Mesendoderm (in vitro differentiated cells): Measurements from ENCODE around the gene DBT.
"Not testable (repeated sequence)": the region's sequence is repeated elsewhere in the genome, so short reads cannot be mapped to it uniquely, and the experiment has no call there.

Source experiments
- DNase-seq: peaks from one replicate; pipeline ENCODE4 v3.0.0; 2013
- H2AK5ac ChIP-seq: 2 replicates; pipeline ENCODE4 v1.6.1; 2013; ENCODE audit warnings: low read length, inconsistent platforms
- H2BK120ac ChIP-seq: 2 replicates; pipeline ENCODE4 v1.6.1; 2013; ENCODE audit warnings: low read depth, mild to moderate bottlenecking, low read length, moderate library complexity, mixed read lengths
- H2BK15ac ChIP-seq: replicated peaks from 2 replicates; pipeline ENCODE4 v1.6.1; 2013; ENCODE audit warnings: low read depth, mild to moderate bottlenecking, moderate library complexity
- H2BK5ac ChIP-seq: 2 replicates; pipeline ENCODE4 v1.6.1; 2013; ENCODE audit warnings: low read length, inconsistent platforms
- H3K18ac ChIP-seq: 2 replicates; pipeline ENCODE4 v1.6.1; 2013; ENCODE audit warnings: mild to moderate bottlenecking, low read length, mixed read lengths
- H3K23ac ChIP-seq: one replicate; pipeline ENCODE4 v1.6.1; 2013; ENCODE audit warnings: low read length
- H3K27ac ChIP-seq: 2 replicates; pipeline ENCODE4 v1.5.1; 2013; ENCODE audit warnings: low read depth, mild to moderate bottlenecking, inconsistent platforms, low read length, moderate library complexity
- H3K27me3 ChIP-seq: 2 replicates; pipeline ENCODE4 v1.6.1; 2013; ENCODE audit warnings: low read length, control low read depth, mild to moderate bottlenecking, inconsistent platforms; ENCODE audit not compliant: insufficient read depth, poor library complexity
- H3K36me3 ChIP-seq: 2 replicates; pipeline ENCODE4 v1.6.1; 2013; ENCODE audit warnings: low read length, inconsistent platforms; ENCODE audit not compliant: control insufficient read depth, insufficient read depth
- H3K4ac ChIP-seq: one replicate; pipeline ENCODE4 v1.6.1; 2013; ENCODE audit warnings: low read depth, mild to moderate bottlenecking, low read length, moderate library complexity
- H3K4me1 ChIP-seq: 2 replicates; pipeline ENCODE4 v1.6.1; 2013; ENCODE audit warnings: low read depth, low read length, inconsistent platforms; ENCODE audit not compliant: control insufficient read depth
- H3K4me2 ChIP-seq: 2 replicates; pipeline ENCODE4 v1.6.1; 2013; ENCODE audit warnings: low read length
- H3K4me3 ChIP-seq: 2 replicates; pipeline ENCODE4 v1.5.1; 2013; ENCODE audit warnings: mild to moderate bottlenecking, low read length
- H3K56ac ChIP-seq: one replicate; pipeline ENCODE4 v1.6.1; 2013; ENCODE audit warnings: low read length
- H3K79me1 ChIP-seq: 2 replicates; pipeline ENCODE4 v1.6.1; 2013; ENCODE audit warnings: low read length, inconsistent platforms
- H3K79me2 ChIP-seq: 2 replicates; pipeline ENCODE4 v1.6.1; 2013; ENCODE audit warnings: mild to moderate bottlenecking, low read length; ENCODE audit not compliant: control insufficient read depth, insufficient read depth
- H3K9ac ChIP-seq: 2 replicates; pipeline ENCODE4 v1.6.1; 2013; ENCODE audit warnings: low read length, inconsistent platforms
- H4K5ac ChIP-seq: one replicate; pipeline ENCODE4 v1.6.1; 2013; ENCODE audit warnings: low read length
- H4K8ac ChIP-seq: one replicate; pipeline ENCODE4 v1.6.1; 2013; ENCODE audit warnings: low read depth, mild to moderate bottlenecking, control low read depth, low read length, moderate library complexity
- WGBS: extraction: QIAGEN DNeasy Blood & Tissue Kit; methylation state at CpG from one replicate; pipeline ENCODE4 v1.1.7; 2013; ENCODE audit warnings: low lambda C conversion rate, missing lambda C conversion rate; ENCODE audit not compliant: insufficient coverage; ENCODE audit errors: extremely low coverage; 5-methylcytosine and 5-hydroxymethylcytosine counted together

DBT gene

GRCh38 chr1:100205593-100205992, 44.0 kb downstream of the DBT start:
- not testable (repeated sequence) for H2BK5ac ChIP-seq, H3K79me1 ChIP-seq, H3K56ac ChIP-seq, H2BK15ac ChIP-seq, H3K4me2 ChIP-seq, H3K79me2 ChIP-seq, H3K18ac ChIP-seq, H3K9ac ChIP-seq, H3K4me1 ChIP-seq, H4K5ac ChIP-seq, H3K4me3 ChIP-seq, H3K27me3 ChIP-seq, DNase-seq, H2AK5ac ChIP-seq, H4K8ac ChIP-seq, H3K36me3 ChIP-seq, H3K23ac ChIP-seq, H3K4ac ChIP-seq, H3K27ac ChIP-seq, H2BK120ac ChIP-seq
- no CpG with 5 or more reads among the region's 2 CpGs for WGBS

- not testable (repeated sequence) for H3K18ac ChIP-seq, H2BK15ac ChIP-seq, H2AK5ac ChIP-seq, H3K4me1 ChIP-seq, H3K79me1 ChIP-seq, H3K4me3 ChIP-seq, H2BK5ac ChIP-seq, H3K9ac ChIP-seq, H3K56ac ChIP-seq, H3K36me3 ChIP-seq, H3K79me2 ChIP-seq, H3K23ac ChIP-seq, H3K27me3 ChIP-seq, H4K5ac ChIP-seq, H3K4me2 ChIP-seq, H3K4ac ChIP-seq, H3K27ac ChIP-seq, H4K8ac ChIP-seq, H2BK120ac ChIP-seq, DNase-seq
- WGBS, result no CpG with 5 or more reads among the region's 2 CpGs
Measured at GRCh38 chr1:100205103-100205502, 44.5 kb downstream of the DBT start.

GRCh38 chr1:100202703-100203102, 46.9 kb downstream of the DBT start:
- not testable (repeated sequence) for H3K79me1 ChIP-seq, H3K23ac ChIP-seq, H2BK120ac ChIP-seq, H2BK15ac ChIP-seq, H3K27ac ChIP-seq, H2BK5ac ChIP-seq, H3K4me3 ChIP-seq, H4K8ac ChIP-seq, H2AK5ac ChIP-seq, DNase-seq, H3K27me3 ChIP-seq, H3K56ac ChIP-seq, H3K9ac ChIP-seq, H3K36me3 ChIP-seq, H3K4me2 ChIP-seq, H4K5ac ChIP-seq, H3K18ac ChIP-seq, H3K79me2 ChIP-seq, H3K4me1 ChIP-seq, H3K4ac ChIP-seq
- WGBS, result no CpG with 5 or more reads among the region's 2 CpGs

GRCh38 chr1:100200060-100200459, 49.6 kb downstream of the DBT start:
- peak; percentile 76 for DNase-seq
- not testable (repeated sequence) for H3K56ac ChIP-seq, H3K79me2 ChIP-seq, H3K4me1 ChIP-seq, H2BK5ac ChIP-seq, H3K23ac ChIP-seq, H3K9ac ChIP-seq, H2BK15ac ChIP-seq, H3K36me3 ChIP-seq, H3K4me2 ChIP-seq, H3K18ac ChIP-seq, H4K5ac ChIP-seq, H2AK5ac ChIP-seq, H3K4me3 ChIP-seq, H3K79me1 ChIP-seq, H4K8ac ChIP-seq, H3K27me3 ChIP-seq, H3K27ac ChIP-seq, H2BK120ac ChIP-seq, H3K4ac ChIP-seq
- no CpG with 5 or more reads among the region's 6 CpGs for WGBS

DNA sequence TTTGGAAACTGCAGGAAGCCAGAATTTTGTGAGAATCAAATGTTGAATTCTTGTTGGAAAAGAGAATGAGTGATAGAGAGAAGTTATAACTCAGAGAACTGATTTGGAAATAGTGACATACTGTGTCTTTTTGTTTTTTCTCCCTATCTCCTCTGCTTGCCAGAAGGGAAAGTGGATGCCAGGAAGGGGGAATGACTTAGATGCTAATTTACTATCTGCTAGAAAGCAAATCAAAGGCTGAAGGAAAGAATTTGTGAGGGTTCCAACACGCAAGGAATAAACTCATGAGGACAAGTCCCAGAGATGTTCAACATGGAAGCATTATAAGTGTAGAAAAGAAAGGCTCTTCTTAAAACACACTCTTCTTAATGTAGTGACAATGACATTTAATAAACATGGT, 51.0 kb downstream of the DBT start:
- no peak overlapping the region for H3K23ac ChIP-seq
- no peak overlapping the region for H2AK5ac ChIP-seq
- no peak overlapping the region for H3K4me2 ChIP-seq
- no peaks in the 10 kb centered on the region for H3K79me2 ChIP-seq
- H2BK5ac ChIP-seq, result no peak overlapping the region
- no peak overlapping the region for H3K4me3 ChIP-seq
- no peak overlapping the region for H3K27ac ChIP-seq
- no peak overlapping the region for H3K4ac ChIP-seq
- H3K4me1 ChIP-seq, result no peaks in the 10 kb centered on the region
- no CpG with 5 or more reads among the region's 1 CpG for whole genome bisulfite sequencing
- no peak overlapping the region for H4K5ac ChIP-seq
- H3K36me3 ChIP-seq, result no peaks in the 10 kb centered on the region
- H2BK15ac ChIP-seq, result no peak overlapping the region
- no peaks in the 10 kb centered on the region for H3K27me3 ChIP-seq
- H3K9ac ChIP-seq, result no peak overlapping the region
- no peak overlapping the region for H3K18ac ChIP-seq
- no peak overlapping the region for H4K8ac ChIP-seq
- no peaks in the 10 kb centered on the region for H3K79me1 ChIP-seq
- DNase-seq, result no peak
- no peak overlapping the region for H2BK120ac ChIP-seq
- H3K56ac ChIP-seq, result no peak overlapping the region

DNA sequence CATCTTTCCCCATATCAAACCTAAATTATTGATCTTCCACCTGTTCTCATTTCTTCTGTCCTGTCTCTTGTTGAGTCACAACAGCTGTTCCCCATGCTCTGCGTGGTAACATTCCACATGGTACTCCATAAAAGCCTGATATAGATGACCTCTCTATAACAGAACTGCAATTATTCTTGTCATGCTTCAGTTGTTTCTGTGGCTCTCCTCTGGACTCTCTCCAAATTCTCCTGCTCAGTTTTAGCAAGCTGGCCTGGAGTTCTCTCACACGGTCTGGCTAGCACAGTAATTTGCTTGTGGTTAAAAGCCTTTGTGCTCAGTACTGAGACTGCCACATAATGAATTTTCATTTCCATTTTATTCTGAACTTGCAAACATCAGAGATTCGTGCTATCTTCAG, 61.0 kb downstream of the DBT start:
- H3K4me3 ChIP-seq, result no peak overlapping the region
- no peak overlapping the region for H2AK5ac ChIP-seq
- no peak overlapping the region for H3K23ac ChIP-seq
- no peak overlapping the region for H3K9ac ChIP-seq
- H4K8ac ChIP-seq, result no peak overlapping the region
- no peak overlapping the region for H2BK120ac ChIP-seq
- no peak for DNase-seq
- no peak overlapping the region for H3K4ac ChIP-seq
- no peak overlapping the region for H3K27ac ChIP-seq
- no peaks in the 10 kb centered on the region for H3K27me3 ChIP-seq
- no peak overlapping the region for H2BK15ac ChIP-seq
- H3K4me1 ChIP-seq, result no peaks in the 10 kb centered on the region
- no peaks in the 10 kb centered on the region for H3K79me1 ChIP-seq
- no peak overlapping the region for H3K56ac ChIP-seq
- no CpG with 5 or more reads among the region's 3 CpGs for WGBS
- no peak overlapping the region for H4K5ac ChIP-seq
- H3K4me2 ChIP-seq, result no peak overlapping the region
- H3K18ac ChIP-seq, result no peak overlapping the region
- H2BK5ac ChIP-seq, result no peak overlapping the region
- no peaks in the 10 kb centered on the region for H3K36me3 ChIP-seq
- no peaks in the 10 kb centered on the region for H3K79me2 ChIP-seq
